ENCODE data around the gene USP24.

DNA sequence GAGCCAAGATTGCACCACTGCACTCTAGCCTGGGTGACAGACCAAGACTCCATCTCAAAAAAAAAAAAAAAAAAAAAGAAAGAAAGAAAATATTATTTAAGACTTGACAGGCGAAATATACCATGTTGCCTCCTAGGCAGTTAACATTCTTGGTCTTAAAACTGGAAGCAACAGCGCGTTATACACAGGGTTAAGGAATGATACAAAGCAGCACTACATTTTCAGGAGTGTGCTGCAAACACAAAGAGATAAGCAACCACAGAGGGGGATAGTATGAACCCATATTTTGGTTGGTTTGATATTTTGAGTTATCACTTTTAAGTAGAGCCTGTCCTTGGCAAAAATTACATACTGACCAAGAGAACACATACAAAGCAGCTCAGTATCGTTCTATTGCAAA lies 25.1 kb downstream of the USP24 start:
- TF ChIP-seq, protein P1, sequence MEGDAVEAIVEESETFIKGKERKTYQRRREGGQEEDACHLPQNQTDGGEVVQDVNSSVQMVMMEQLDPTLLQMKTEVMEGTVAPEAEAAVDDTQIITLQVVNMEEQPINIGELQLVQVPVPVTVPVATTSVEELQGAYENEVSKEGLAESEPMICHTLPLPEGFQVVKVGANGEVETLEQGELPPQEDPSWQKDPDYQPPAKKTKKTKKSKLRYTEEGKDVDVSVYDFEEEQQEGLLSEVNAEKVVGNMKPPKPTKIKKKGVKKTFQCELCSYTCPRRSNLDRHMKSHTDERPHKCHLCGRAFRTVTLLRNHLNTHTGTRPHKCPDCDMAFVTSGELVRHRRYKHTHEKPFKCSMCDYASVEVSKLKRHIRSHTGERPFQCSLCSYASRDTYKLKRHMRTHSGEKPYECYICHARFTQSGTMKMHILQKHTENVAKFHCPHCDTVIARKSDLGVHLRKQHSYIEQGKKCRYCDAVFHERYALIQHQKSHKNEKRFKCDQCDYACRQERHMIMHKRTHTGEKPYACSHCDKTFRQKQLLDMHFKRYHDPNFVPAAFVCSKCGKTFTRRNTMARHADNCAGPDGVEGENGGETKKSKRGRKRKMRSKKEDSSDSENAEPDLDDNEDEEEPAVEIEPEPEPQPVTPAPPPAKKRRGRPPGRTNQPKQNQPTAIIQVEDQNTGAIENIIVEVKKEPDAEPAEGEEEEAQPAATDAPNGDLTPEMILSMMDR (IDR thresholded peaks at IDR 0.05) = no peak
- TF ChIP-seq POLR2A (IDR thresholded peaks at IDR 0.05) = no peak
